Limb (tissue), 2 donors: Measurements from ENCODE around the gene MACROD1.

Experiments used
- DNase-seq, 2 donors: peaks; one replicate each; pipeline ENCODE4 v3.0.0-alpha.2; 2016; ENCODE audit errors: extremely low spot score in 2 of 2

The MACROD1 gene

DNA sequence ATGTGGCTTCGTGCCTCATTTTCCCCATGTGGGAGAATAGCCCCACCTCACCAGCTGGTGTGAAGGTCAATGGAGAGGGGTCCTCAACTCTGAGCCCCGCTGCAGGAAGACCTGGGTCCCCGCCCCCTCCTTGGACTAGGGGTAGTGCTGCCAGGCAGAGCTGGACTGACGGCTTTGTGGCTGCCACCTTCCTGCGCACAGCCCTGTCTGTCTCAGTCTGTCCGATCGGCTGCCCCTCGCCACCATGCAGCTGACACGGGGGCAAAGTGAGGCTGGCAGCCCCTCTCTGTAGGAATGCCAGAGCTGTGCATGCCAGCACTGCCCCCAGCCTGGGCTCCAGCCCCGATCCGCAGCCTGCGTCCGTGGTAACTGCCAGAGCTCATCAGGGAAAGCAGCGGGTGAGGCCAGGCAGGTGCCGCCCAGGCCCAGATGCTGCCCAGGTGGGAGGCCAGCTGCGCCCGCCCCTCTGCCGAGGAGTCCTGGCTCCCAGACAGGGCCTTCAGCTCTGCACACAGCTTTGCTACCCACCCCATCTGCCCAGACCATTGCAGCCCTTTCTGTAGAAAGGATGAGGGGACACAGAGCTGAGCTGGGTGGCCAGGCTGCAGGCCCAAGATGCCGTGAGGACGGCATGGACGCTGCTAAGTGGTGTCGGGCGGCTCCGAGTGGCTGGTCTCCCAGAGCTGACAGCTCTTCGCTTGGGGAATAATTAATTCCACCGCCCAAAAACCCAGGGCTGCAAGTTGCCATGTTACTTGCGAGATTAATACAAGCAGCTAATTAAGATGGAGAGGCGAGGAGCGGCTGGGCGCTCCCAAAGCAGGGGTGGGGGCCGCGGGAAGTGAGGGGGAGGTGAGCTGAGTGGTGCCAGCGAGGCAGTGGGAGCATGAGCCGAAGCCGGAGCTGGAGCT is 149.7 kb downstream of the MACROD1 start:
- DNase-seq = no peak

DNA sequence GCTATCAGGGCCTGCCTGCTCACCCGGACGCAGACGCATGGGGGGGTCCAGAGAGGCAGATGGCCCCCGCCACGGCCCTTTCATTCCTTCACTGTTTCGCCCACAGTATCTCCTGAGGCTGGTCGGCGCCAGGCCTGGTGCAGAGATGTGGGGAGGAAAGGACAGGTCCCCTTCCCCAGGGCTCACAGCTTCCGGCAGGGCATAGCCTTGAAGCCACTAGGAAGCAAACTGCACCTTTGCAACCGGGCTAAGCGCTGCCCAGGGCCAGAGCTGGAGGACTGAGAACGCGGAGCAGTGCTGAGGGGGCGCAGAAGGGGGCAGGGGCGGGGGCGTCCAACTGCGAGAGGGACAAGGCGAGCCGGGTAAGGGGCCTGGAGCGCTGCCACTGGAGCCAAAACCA is 150.4 kb downstream of the MACROD1 start:
- no peak for DNase-seq

DNA sequence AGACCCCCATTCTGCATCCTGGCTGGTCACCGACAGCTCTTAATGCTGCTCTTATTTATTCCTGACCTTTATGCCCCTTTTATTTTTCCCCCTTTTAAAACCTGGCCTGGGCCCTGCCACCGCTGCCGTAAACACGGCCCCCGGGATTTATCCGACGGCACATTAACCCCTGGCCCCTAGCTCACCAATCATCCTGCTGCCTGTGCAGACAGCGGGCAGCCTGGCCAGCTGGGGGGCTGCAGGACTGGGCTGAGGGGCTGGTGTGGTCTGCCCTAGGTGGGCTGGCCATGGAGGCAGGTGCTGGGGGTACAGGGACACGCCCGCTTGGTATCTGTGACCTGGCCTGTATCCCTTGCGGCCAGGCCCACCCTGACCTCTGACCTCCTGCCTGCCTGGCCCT is 151.6 kb downstream of the MACROD1 start:
- DNase-seq = no peak

DNA sequence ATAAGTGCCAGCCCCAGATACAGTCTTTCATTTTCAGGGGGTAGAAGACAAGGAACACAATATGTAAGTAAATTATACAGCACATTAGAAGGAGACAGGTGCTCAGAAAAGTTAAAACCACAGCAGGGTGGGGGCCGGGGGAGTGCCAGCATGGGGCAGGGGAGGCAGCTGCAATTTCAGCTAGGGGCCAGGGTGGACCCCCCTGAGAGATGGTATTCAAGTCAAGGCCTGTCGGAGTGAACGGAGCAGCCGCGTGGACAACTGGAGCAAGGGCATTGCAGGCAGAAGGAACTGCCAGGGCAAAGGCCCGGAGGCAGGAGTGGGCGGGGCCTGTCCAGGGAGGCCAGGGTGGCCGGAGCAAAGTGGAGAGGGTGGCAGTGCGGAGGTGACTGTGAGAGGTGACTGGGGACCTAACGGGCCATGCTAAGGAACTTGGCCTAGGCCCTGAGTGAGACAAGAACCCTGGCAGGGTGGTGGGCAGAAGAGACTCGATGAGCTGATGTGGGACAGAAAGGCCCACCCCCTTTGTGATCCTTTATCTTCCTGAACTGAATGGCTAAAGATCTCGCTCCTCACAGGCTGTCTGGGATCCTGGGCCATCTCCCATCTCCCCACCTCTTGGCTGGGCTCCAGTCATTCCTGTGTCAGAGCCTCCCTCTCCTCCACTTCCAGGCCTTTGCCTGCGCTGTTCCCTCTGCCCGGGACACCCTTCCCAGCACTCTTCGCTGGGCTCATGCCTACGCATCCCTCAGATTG is 152.6 kb downstream of the MACROD1 start:
- no peak for DNase-seq

DNA sequence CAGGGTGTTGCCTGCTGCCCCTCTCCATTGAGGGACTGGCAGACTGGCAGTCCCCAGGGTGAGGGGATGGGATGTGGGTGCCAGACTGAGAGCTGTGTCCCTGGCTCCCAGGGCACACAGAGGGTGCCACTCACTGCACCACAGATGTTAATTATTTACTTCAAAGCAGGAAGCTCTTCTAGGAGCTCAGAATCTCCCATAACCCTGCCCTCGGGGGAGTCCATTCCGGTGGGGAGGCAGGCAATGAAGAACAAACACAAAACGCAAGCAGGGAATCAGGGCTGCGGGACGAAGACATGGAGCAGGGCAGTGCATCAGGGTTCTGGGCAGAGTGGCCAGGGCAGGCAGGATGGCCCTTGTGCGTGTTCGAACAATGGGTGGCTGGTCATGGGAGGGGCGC is 154.5 kb downstream of the MACROD1 start:
- no peak for DNase-seq

DNA sequence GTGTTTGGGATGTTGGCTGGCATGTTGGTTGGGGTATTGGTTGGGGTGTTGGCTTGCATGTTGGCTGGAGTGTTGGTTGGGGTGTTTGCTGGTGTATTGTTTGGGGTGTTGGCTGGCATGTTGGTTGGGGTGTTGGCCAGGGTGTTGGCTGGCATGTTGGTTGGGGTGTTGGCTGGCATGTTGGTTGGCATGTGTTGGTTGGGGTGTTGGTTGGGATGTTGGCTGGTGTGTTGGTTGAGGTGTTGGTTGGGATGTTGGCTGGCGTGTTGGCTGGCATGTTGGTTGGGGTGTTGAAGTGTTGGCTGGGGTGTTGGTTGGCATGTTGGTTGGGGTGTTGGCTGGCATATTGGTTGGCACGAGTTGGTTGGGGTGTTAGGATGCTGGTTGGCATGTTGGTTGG is 155.1 kb downstream of the MACROD1 start:
- no peak for DNase-seq

DNA sequence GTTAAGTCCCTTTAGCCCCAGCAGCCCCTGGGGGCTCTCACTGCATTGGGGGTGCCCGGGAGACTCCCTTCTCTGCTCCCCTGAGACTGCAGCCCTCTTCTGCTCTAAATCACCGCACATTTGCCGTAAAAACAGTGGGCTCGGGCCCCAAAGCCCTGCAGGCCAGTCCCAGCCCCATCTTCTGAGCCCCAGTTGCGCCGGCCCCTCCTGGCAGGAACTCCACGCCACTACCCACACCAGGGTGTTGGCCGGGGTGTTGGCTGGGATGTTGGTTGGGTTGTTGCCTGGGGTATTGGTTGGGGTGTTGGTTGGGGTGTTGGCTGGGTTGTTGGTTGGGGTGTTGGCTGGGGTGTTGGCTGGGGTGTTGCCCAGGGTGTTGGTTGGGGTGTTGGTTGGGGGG is 156.2 kb downstream of the MACROD1 start:
- no peak for DNase-seq

DNA sequence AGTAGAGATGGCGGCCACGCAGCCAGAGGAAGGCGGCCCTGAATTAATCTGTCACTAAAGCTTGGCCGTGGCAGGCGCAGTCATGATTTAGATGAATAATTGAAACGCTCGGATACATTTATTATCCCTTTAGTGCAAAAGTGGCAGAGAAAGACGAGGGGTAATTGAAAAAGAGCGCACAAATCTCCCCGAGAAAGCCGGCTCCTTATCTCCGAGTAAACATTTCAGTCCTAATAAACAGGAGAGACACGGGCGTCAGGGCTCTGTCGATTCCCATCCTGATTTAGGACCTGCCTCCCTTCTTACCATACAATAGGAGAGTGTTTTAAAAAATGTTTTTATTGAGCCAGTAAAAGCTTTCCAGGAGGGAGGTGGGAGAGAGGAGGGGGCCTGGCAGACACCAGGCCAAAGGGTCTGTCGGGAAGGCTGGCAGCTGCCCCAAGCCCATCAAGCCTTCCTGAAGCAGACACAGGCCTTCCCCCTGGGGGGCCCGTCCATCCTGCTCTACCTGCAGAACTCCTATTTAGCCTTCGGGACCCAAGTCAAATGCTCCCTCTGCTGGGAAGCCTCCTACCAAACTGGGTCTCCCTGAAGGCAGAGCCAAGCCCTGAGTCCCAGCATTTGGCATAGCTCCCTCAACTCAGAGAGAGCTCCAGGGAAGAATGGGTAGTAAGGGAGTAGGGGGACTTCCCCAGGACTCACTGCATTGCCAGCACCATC is 156.8 kb downstream of the MACROD1 start:
- DNase-seq = no peak

DNA sequence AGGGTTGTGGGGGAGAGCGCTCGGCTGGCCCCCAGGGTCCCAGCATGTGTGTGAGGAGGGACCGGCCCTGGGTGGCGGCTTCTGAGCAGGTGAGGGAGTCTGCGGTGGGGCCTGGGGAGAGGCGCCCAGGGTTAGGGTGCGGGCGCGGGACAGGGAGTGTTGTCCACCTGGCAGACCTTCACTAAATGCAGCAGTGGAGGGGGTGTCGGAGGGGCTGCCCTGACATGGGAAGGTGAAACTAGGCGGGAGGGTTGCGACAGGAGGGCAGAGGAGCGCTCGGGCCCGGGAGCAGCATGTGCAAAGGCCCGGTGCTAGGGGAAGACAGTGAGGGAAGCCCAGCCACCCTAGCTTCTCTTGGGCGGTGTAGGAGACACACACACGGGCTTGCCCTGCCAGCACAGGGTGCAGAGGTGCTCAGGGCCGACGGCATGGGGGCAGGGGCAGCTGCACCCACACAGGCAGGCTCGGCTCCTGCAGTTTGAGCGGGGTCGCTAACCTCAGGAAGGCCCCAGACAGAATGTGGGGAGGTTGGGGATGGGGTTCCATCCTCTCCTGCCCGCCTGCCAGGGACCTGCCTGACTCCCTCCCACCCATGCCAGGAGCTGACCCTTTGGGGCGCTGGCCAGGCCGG is 157.5 kb downstream of the MACROD1 start:
- DNase-seq = no peak

DNA sequence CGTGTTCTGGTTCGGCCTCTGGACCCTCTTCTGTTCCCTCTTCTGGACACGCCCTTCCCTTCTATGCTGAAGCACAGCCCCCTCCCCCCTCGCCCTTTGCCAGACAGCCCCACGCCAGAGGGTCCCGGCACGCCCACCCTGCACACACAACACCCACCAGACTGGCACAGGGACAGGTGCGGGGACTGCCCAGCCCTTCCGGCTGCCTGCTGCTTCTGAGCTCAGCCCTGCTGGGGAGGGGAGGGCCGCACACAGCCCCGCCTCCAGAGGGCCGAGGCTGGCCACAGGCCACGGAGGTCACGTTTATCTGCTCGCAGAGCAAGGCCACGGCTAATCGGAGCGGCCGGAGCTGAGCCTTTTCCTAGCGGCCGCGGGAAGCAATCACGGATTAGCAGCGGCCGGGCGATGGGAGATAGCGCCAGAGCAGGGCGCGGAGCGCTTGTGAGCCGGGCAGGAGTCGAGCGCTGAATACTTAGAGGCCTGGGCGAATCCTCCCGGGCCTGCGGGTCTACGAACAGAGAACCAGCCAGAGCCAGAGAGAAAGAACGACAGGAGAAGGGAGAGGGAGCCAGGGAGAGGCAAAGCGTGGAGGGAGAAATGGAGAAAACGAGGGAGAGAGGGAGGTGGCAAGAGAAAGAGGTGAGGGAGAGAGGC is 158.2 kb downstream of the MACROD1 start:
- no peak for DNase-seq

DNA sequence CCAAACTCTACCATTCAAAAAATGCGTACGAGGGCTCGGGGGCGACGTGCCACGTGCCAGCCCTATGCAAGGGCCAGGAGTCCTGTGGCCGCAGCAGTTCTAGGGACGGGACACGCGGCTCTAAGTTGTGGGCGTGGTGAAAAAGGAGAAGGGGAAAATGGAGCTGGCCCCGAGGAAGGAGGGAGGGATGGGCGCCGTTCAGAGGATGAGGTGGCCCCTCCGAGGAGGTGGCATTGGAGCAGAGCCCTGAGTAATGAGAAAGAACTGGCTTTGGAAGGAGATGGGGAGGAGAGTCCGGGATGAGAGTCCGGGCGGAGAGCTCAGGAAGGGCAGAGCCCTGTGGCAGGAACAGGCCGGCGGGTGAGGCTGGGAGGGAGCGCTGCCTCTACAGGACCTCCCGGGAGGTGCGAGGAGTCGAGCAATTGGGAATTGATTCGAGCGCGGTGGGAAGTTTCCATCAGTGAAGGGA is 158.7 kb downstream of the MACROD1 start:
- no peak for DNase-seq

DNA sequence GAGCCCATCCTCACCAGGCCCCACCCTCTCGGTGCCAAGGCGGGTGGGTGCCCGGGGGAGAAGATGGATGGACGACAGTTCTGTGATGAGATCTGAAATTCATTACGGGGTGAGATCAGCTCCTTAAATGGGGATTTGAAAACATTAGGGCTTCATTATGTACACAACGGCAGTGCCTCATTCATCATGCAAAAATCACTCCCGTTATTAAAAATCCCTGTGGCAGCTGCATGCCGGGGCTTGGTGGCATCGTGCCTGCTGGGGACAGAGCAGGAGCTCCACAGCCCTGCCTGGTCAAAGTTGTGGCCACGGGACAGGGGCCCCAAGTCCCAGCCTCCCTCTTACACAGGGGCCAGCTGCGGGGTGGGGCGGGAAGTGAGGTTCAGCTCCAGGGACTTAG is 159.5 kb downstream of the MACROD1 start:
- no peak for DNase-seq

DNA sequence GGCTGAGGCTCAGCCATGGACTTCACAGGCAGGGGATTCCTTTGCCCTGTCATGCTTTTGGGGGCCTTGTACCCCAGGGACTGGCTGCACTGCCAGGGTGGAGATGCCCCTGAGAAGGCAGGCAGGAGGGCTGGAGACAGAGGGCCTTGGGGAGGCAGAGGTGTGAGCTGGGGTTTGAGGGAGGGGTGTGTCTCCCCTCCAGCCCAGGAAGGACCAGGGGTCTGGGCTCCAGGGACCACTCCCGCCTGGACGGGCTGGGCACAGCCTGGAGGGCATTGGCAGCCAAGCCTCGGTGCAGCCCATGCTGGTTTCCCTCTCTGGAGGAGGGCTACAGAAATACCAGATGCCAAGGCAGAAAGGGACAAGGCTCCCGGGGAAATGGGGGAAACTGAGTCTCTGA is 160.2 kb downstream of the MACROD1 start:
- no peak for DNase-seq

DNA sequence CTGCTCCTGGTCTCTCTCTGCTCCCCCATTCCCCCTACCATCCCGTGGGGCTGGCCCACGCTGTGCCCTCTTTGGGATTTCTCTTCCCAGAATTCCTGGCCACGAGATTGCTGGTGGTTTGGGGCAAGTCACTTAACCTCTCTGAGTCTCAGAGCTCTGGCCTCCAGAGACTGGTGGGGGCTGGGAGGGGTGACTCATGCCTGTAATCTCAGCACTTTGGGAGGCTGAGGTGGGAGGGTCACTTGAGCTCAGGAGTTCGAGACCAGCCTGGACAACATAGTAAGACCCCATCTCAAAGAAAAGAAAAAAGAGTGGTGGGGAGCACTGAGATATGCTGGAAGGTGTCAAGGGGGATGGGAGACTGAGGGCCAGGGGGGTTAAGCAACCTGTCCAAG is 161.3 kb downstream of the MACROD1 start:
- no peak for DNase-seq

DNA sequence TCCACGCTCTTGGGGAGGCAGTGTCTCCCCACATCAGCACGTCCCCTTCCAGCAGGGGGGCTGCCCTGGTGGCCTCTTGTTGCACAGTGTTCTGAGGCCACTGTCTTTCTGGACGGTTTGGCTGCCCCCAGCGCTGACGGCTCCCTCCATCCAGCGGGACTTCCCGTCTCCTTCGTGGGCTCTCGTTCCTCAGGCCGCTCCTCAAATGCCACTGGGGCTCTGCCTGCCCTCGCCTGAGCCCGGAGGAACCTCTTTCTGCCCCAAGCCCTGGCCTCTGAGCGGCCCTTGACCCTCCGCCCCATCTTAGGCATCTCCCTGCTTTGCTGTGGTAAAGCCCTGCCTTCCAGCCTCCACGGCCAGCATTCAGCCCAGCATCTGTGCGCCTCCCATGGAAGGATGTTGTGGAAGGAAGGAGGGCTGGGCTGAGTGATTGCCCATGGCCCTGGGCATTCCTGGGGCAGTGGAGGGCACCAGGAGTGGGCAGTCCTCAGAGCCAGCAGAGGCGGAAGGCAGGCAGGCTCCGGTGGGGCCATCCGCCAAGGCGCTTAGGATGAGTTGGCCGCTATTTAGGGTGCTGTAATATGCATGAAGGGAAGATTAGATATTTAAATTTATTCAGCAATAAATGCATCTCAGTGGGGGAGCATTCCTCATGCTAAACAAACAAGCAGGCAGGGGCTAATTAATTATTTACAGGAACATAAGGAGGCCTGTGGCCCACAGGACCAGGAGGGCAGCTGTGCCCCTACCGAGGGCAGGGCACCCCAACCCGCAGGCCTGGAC is 161.9 kb downstream of the MACROD1 start:
- DNase-seq = no peak

DNA sequence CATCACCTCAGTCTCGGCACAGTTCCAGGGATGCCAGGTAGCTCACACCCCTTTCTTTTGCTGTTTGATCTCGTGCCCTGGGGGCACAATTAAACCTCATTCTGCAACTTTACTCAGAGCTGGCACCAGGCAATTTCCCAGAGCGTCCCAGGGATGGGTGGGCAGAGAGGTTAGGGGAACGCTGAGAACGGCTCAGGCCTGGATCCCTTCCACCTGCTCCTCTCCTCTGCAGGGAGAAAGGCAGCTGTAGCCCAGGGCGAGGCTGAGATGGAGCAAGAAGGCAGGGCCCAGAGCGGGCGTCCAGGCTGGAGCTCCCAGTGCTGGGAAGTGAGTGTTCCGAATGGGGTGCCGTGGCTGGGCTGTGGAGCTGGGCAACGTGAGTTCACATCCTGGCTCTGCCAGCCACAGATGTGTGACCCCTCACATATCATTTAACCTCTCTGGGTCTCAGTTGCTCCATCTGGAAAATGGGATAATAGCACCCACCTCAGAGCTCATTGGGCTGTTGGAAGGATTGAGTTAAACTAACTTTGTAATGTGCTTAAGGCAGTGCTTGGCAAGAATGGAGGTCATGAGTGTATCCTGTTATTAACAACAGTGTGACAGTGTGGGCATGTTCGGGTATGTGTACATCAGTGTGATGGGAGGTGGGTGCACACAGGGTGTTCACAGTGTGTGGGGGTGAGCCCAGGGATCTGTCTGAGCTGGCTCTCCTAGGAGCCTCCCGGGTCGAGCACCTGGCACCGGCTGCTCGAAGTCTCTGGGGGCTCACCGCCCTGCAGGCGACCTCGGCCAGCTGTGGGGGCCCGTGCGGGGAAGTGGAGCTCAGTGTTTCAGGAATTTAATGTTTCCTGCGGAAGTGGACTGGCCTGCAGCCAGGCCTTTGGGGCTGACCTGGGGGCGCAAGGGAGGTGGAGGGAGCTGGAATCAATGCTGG is 164.2 kb downstream of the MACROD1 start:
- peak in 1 of 2 donors; percentile 85 for DNase-seq

DNA sequence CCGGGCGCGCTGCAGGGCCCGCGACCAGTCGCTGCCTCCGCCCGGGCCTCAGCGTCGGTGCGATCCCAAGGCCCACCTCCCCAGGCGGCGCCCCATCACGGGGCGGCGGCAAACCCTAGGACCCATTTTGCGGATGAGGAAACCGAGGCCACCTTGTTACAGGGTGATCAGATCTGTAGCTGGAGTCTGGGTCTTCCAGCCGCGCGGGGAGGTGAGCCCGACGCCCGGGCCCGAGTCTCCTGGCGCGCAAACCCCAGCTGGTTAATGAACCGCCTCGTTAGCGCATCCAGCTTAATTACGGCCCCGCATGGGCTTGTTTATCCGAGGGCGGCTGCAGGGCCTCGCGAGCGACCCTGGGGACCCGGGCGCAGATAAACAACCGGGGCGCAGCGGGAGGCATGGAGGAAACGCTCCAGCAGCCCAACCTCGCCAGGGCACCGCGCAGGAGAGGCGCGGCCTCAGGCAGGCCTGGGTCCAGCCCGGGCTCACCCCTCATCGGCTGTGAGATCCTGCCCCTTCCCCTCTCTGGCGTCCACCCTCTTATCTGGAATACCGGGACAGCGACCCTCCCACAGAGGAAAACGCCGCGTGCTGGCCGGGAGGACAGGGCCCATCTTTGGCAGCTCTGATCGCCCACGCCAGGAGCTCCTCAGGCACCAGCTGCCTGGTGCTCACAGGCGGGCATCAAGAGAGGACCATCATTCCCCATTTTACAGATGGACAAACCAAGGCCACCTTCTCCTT is 165.0 kb downstream of the MACROD1 start:
- no peak for DNase-seq

DNA sequence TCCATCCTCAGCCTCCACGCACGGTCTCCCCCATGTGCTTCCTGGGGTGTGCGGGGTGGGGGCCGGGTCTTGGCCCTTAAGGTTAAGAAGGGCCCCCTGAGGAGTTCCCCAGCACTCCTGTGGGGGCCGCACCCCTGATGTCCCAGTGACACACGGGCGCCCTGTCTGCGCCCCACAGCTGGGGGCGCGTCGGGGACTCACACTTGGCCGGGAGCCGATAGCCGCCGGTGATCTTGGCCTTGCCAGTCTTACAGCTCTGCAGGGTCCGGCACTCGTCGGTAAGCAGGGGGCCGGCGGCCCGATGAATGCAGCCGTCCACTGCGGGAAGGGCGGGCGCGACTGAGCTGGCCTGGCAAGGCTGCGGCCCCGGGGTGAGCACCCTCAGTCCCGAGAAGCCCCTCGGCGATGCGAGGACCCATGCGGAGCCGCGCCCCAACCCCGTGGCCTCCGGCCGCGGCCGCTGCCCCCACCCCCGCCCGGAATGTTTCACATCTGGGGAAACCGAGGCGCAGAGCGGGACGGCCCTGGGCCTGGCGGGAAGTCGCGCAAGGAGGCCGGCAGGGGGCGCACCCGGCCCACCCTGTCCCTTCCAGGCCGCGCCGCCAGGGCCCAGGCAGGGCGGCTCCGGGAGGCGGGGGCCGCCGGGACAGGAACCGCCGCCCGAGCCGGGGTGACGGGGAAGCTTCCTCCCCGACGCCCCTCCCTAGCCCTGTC is 165.7 kb downstream of the MACROD1 start:
- DNase-seq = peak; percentile 71 to 89
